Loucy (cell line): Measurements from ENCODE around the gene ABI1.

Experiments
- H2AFZ ChIP-seq: fragments of 200-600 bp; sonication (generic); 2 replicates; pipeline ENCODE4 v1.6.0; 2016; ENCODE audit warnings: antibody characterized with exemption, mild to moderate bottlenecking, low read length, moderate library complexity
- H3F3A ChIP-seq: fragments of 200-600 bp; 2 replicates; pipeline ENCODE4 v1.6.0; 2016; ENCODE audit warnings: antibody characterized with exemption, low read depth, mild to moderate bottlenecking
- H3K27me3 ChIP-seq: fragments of 200-600 bp; sonication (generic); 2 replicates; pipeline ENCODE4 v1.6.1; 2014; ENCODE audit warnings: low read length, mild to moderate bottlenecking; ENCODE audit not compliant: insufficient read depth, poor library complexity, severe bottlenecking
- H3K36me3 ChIP-seq: fragments of 200-600 bp; sonication (generic); 2 replicates; pipeline ENCODE4 v1.6.1; 2016; ENCODE audit warnings: low read length; ENCODE audit not compliant: insufficient read depth
- H3K4me1 ChIP-seq: fragments of 200-600 bp; sonication (generic); 2 replicates; pipeline ENCODE4 v1.5.1; 2014; ENCODE audit warnings: low read length, mild to moderate bottlenecking; ENCODE audit not compliant: insufficient read depth, poor library complexity, severe bottlenecking
- H3K4me2 ChIP-seq: fragments of 200-600 bp; sonication (generic); 2 replicates; pipeline ENCODE4 v1.6.0; 2014; ENCODE audit warnings: antibody characterized with exemption, low read length, low read depth, mild to moderate bottlenecking; ENCODE audit not compliant: poor library complexity, severe bottlenecking
- H3K4me3 ChIP-seq: fragments of 200-600 bp; sonication (generic); 2 replicates; pipeline ENCODE4 v1.5.1; 2014; ENCODE audit warnings: low read length, mild to moderate bottlenecking, mixed read lengths; ENCODE audit not compliant: poor library complexity, severe bottlenecking
- H3K79me2 ChIP-seq: fragments of 200-600 bp; sonication (generic); 2 replicates; pipeline ENCODE4 v1.6.1; 2014; ENCODE audit warnings: low read length; ENCODE audit not compliant: insufficient read depth
- H3K9ac ChIP-seq: fragments of 200-600 bp; sonication (generic); 2 replicates; pipeline ENCODE4 v1.6.0; 2014; ENCODE audit warnings: mild to moderate bottlenecking, low read depth, low read length, moderate library complexity; ENCODE audit not compliant: poor library complexity, severe bottlenecking
- H3K9me2 ChIP-seq: fragments of 200-600 bp; sonication (generic); replicated peaks from 2 replicates; pipeline ENCODE4 v1.6.1; 2016; ENCODE audit warnings: low read depth, low read length, mixed read lengths
- H3K9me3 ChIP-seq: fragments of 200-600 bp; sonication (generic); 2 replicates; pipeline ENCODE4 v1.6.1; 2014; ENCODE audit warnings: mild to moderate bottlenecking, antibody characterized with exemption, low read length, low read depth; ENCODE audit not compliant: insufficient read depth
- H4K20me1 ChIP-seq: fragments of 200-600 bp; sonication (generic); 2 replicates; pipeline ENCODE4 v1.6.0; 2014; ENCODE audit warnings: antibody characterized with exemption, low read length, mild to moderate bottlenecking; ENCODE audit not compliant: insufficient read depth, poor library complexity, severe bottlenecking
- EZH2phosphoT487 ChIP-seq: fragments of 200-600 bp; IDR thresholded peaks from 2 replicates; pipeline ENCODE4 v1.6.1; 2018; ENCODE audit warnings: antibody characterized with exemption, mild to moderate bottlenecking, moderate library complexity, borderline replicate concordance
- TF ChIP-seq, protein P1 (sequence below): fragments of 200-600 bp; sonication (generic); conservative IDR thresholded peaks from 2 replicates; pipeline ENCODE4 v1.5.1; 2014; ENCODE audit warnings: mild to moderate bottlenecking, antibody characterized with exemption, low read length

ABI1 gene

DNA sequence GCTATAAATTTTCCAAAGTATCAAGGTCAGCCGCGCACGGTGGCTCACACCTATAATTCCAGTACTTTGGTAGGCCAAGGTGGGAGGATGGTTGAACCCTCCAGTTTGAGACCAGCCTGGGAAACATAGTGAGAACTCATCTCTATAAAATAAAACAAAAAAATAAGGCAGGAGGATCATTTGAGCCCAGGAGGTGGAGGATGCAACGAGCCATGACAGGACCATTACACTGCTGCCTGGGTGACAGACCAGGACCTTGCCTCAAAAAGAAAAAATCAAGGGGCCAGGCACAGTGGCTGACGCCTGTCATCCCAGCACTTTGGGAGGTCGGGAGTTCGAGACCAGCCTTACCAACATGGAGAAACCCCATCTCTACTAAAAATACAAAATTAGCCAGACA, 60.3 kb downstream of the ABI1 start:
- Histone ChIP-seq H3K9me2 (no peaks in the 10 kb centered on the region), H3K9ac (no peak overlapping the region), H3F3A (peaks cover 11% of the 10 kb centered on the region; the same call in 1 of the 2 replicates), H3K79me2 (peaks cover 90% of the 10 kb centered on the region), H3K4me1 (peaks cover 78% of the 10 kb centered on the region), H3K4me2 (peak overlapping the region; percentile 70), H2AFZ (no peak overlapping the region), H3K9me3 (peaks cover 14% of the 10 kb centered on the region), H3K36me3 (peaks cover 12% of the 10 kb centered on the region), H3K4me3 (peak overlapping the region; percentile 60), H3K27me3 (no peaks in the 10 kb centered on the region), H4K20me1 (peaks cover 39% of the 10 kb centered on the region)
- no peak for TF ChIP-seq EZH2phosphoT487
- TF ChIP-seq, protein P1, sequence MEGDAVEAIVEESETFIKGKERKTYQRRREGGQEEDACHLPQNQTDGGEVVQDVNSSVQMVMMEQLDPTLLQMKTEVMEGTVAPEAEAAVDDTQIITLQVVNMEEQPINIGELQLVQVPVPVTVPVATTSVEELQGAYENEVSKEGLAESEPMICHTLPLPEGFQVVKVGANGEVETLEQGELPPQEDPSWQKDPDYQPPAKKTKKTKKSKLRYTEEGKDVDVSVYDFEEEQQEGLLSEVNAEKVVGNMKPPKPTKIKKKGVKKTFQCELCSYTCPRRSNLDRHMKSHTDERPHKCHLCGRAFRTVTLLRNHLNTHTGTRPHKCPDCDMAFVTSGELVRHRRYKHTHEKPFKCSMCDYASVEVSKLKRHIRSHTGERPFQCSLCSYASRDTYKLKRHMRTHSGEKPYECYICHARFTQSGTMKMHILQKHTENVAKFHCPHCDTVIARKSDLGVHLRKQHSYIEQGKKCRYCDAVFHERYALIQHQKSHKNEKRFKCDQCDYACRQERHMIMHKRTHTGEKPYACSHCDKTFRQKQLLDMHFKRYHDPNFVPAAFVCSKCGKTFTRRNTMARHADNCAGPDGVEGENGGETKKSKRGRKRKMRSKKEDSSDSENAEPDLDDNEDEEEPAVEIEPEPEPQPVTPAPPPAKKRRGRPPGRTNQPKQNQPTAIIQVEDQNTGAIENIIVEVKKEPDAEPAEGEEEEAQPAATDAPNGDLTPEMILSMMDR, result no peak

DNA sequence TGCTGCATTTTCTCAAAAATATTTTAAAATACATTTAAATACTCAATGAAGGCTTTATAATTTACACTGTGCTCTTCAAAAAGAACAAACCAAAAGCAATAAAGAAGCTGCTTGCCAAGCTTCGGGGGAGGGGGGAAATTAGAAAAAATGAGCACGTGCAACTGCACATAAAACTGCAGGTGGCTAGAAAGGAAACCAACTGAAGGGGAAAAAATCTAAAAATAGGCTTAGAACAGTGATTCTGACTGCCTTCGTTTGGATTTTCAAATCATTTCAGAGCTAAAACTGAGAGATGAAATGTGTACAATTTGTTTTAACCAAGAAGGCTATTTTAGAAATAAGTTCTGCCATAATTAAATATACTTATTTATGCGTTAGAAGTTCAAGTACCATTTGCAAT, 61.4 kb downstream of the ABI1 start:
- no peaks in the 10 kb centered on the region for H3K27me3 ChIP-seq
- H3K4me1 ChIP-seq, result peaks cover 67% of the 10 kb centered on the region
- no peak overlapping the region for H2AFZ ChIP-seq
- H3F3A ChIP-seq, result peaks cover 3% of the 10 kb centered on the region; the same call in 1 of the 2 replicates
- H3K36me3 ChIP-seq, result peaks cover 12% of the 10 kb centered on the region
- no peaks in the 10 kb centered on the region for H3K9me2 ChIP-seq
- H3K9me3 ChIP-seq, result peaks cover 16% of the 10 kb centered on the region
- no peak overlapping the region for H3K9ac ChIP-seq
- peak overlapping the region; percentile 60 for H3K4me3 ChIP-seq
- peaks cover 94% of the 10 kb centered on the region for H3K79me2 ChIP-seq
- peak overlapping the region; percentile 70 for H3K4me2 ChIP-seq
- peaks cover 28% of the 10 kb centered on the region for H4K20me1 ChIP-seq
- TF ChIP-seq EZH2phosphoT487, result no peak
- TF ChIP-seq, protein P1, result no peak

DNA sequence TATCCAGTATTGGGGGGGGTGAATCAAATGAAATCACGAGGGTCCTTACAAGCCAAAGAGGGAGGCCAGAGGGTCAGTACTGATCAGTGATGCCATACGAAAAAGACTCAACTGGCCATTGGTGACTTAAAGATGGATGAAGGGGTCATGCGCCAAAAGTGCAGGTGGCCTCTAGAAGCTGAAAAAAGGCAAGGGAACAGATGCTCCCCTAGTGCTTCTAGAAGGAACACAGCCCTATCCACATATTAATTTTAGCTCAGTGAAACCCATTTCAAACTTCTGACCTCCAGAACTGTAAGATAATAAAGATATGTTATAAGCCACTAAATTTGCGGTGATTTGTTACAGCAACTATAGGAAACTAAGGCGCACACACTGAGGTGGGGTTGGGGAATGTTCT, 62.5 kb downstream of the ABI1 start:
- peaks cover 94% of the 10 kb centered on the region for H3K79me2 ChIP-seq
- H2AFZ ChIP-seq, result no peak overlapping the region
- peaks cover 21% of the 10 kb centered on the region for H4K20me1 ChIP-seq
- no peaks in the 10 kb centered on the region for H3K27me3 ChIP-seq
- peaks cover 3% of the 10 kb centered on the region; the same call in 1 of the 2 replicates for H3F3A ChIP-seq
- peak overlapping the region; percentile 47 for H3K9ac ChIP-seq
- H3K4me1 ChIP-seq, result peaks cover 58% of the 10 kb centered on the region
- peaks cover 16% of the 10 kb centered on the region for H3K9me3 ChIP-seq
- TF ChIP-seq EZH2phosphoT487, result no peak
- TF ChIP-seq, protein P1, result no peak
- H3K36me3 ChIP-seq, result peaks cover 12% of the 10 kb centered on the region
- peak overlapping the region; percentile 70 for H3K4me2 ChIP-seq
- H3K9me2 ChIP-seq, result no peaks in the 10 kb centered on the region
- no peak overlapping the region for H3K4me3 ChIP-seq
